Hepatocyte (in vitro differentiated cells): Measurements from ENCODE around the gene PPCDC. TPM values are rescaled to one million over a fixed set of nuclear protein-coding genes. Genes with fewer than 3 reads are reported as not detected.
A peak's percentile ranks its signal among the peaks of the same experiment; 100 is the strongest.

ENCODE experiments used
- DNase-seq: peaks from one replicate; pipeline ENCODE4 v3.0.0-alpha.2; 2016; ENCODE audit warnings: low spot score
- H2AFZ ChIP-seq: fragments of 200-600 bp; sonication (generic); 2 replicates; pipeline ENCODE4 v1.6.0; 2016; ENCODE audit warnings: antibody characterized with exemption, mild to moderate bottlenecking
- H3K27ac ChIP-seq: fragments of 200-600 bp; sonication (generic); 2 replicates; pipeline ENCODE4 v1.5.1; 2016; ENCODE audit warnings: mild to moderate bottlenecking
- H3K27me3 ChIP-seq: fragments of 200-600 bp; sonication (generic); 2 replicates; pipeline ENCODE4 v1.6.1; 2016
- H3K36me3 ChIP-seq: fragments of 200-600 bp; sonication (generic); replicated peaks from 2 replicates; pipeline ENCODE4 v1.5.1; 2016; ENCODE audit warnings: low read depth; ENCODE audit not compliant: insufficient read depth
- H3K4me1 ChIP-seq: fragments of 200-600 bp; sonication (generic); 2 replicates; pipeline ENCODE4 v1.5.1; 2016; ENCODE audit warnings: mild to moderate bottlenecking, moderate library complexity; ENCODE audit not compliant: insufficient read depth
- H3K4me2 ChIP-seq: fragments of 200-600 bp; sonication (generic); 2 replicates; pipeline ENCODE4 v1.6.0; 2016
- H3K4me3 ChIP-seq: fragments of 200-600 bp; sonication (generic); 2 replicates; pipeline ENCODE4 v1.5.1; 2016; ENCODE audit warnings: mild to moderate bottlenecking
- H3K79me2 ChIP-seq: fragments of 200-600 bp; sonication (generic); 2 replicates; pipeline ENCODE4 v1.6.0; 2017; ENCODE audit warnings: mild to moderate bottlenecking
- H3K9me2 ChIP-seq: fragments of 200-600 bp; sonication (generic); replicated peaks from 2 replicates; pipeline ENCODE4 v1.6.0; 2017; ENCODE audit warnings: mild to moderate bottlenecking; ENCODE audit not compliant: insufficient read depth
- H3K9me3 ChIP-seq: fragments of 200-600 bp; sonication (generic); 2 replicates; pipeline ENCODE4 v1.5.1; 2016; ENCODE audit warnings: low read depth, mild to moderate bottlenecking
- H4K20me1 ChIP-seq: fragments of 200-600 bp; sonication (generic); 2 replicates; pipeline ENCODE4 v1.6.0; 2016; ENCODE audit warnings: mild to moderate bottlenecking; ENCODE audit not compliant: insufficient read depth, poor library complexity, severe bottlenecking
- EZH2 ChIP-seq: fragments of 200-600 bp; sonication (generic); IDR thresholded peaks from 2 replicates; pipeline ENCODE4 v1.6.1; 2016; ENCODE audit warnings: antibody characterized with exemption, mild to moderate bottlenecking, borderline replicate concordance
- EZH2phosphoT487 ChIP-seq: fragments of 200-600 bp; sonication (generic); IDR thresholded peaks from one replicate; pipeline ENCODE4 v1.6.1; 2018; ENCODE audit warnings: antibody characterized with exemption, mild to moderate bottlenecking, low read depth, moderate library complexity; ENCODE audit not compliant: unreplicated experiment, severe bottlenecking
- WGBS: methylation state at CpG from one replicate; pipeline ENCODE4 v1.1.6; 2016; ENCODE audit warnings: low lambda C conversion rate; ENCODE audit errors: missing lambda C conversion rate; 5-methylcytosine and 5-hydroxymethylcytosine counted together
- polyA plus RNA-seq: library from polyadenylated mRNA; unstranded; fragments of >200 nt; fragmentation: Nextera tagmentation; extraction: Ambion mirVana; gene quantifications from 2 replicates; pipeline ENCODE4 v1.2.1, GENCODE V29; 2016
- total RNA-seq: library from RNA; depleted of rRNA; stranded (reverse); fragments of >200 nt; gene quantifications from 2 replicates; pipeline ENCODE4 v1.2.3, GENCODE V29; 2014
- TF ChIP-seq, protein P1 (sequence below): fragments of 200-600 bp; sonication (generic); IDR thresholded peaks from 2 replicates; pipeline ENCODE4 v1.5.1; 2016; ENCODE audit warnings: antibody characterized with exemption, mild to moderate bottlenecking; ENCODE audit not compliant: poor library complexity

The PPCDC gene
- total and polyA plus RNA-seq, 2 experiments from 2014 or later = 16.4 to 21.1 TPM

DNA sequence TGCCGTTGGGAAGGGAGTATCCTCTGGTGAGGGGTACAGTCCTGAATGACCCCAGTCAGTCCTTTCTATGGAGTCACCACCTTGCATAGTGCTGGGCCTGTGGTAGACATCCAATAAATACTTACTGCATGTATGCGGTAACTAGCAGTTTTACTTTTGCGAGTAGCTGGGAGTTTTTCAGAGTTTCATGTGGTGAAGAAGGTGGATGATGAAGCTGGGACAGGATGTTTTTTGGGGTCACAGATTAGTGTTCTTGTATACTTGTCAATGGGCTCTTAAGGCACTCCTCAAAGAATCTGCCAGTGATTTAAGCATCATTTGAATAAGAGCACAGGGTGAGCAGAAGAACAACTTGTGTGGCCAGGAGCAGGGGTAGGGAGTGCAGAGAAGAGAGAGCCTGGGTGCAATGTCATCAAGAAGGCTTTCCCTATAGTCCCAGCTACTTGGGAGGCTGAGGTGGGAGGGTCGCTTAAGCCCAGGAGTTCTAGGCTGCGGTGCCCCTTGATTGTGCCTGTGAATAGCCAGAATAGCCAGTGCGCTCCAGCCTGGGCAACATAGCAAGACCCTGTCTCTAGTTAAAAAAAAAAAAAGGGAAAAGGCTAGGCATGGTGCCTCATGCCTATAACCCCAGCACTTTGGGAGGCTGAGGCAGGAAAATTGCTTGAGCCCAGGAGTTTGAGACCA is 22.1 kb downstream of the PPCDC start:
- no peaks in the 10 kb centered on the region for H3K27me3 ChIP-seq
- WGBS = 96% methylated on average over 6 of the region's 6 CpGs
- H3K4me2 ChIP-seq = no peak overlapping the region
- no peaks in the 10 kb centered on the region for H3K36me3 ChIP-seq
- TF ChIP-seq EZH2 = no peak
- TF ChIP-seq EZH2phosphoT487 = no peak
- TF ChIP-seq, protein P1, sequence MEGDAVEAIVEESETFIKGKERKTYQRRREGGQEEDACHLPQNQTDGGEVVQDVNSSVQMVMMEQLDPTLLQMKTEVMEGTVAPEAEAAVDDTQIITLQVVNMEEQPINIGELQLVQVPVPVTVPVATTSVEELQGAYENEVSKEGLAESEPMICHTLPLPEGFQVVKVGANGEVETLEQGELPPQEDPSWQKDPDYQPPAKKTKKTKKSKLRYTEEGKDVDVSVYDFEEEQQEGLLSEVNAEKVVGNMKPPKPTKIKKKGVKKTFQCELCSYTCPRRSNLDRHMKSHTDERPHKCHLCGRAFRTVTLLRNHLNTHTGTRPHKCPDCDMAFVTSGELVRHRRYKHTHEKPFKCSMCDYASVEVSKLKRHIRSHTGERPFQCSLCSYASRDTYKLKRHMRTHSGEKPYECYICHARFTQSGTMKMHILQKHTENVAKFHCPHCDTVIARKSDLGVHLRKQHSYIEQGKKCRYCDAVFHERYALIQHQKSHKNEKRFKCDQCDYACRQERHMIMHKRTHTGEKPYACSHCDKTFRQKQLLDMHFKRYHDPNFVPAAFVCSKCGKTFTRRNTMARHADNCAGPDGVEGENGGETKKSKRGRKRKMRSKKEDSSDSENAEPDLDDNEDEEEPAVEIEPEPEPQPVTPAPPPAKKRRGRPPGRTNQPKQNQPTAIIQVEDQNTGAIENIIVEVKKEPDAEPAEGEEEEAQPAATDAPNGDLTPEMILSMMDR = no peak
- no peaks in the 10 kb centered on the region for H3K9me3 ChIP-seq
- DNase-seq = no peak
- no peaks in the 10 kb centered on the region for H4K20me1 ChIP-seq
- H2AFZ ChIP-seq = no peak overlapping the region
- no peaks in the 10 kb centered on the region for H3K9me2 ChIP-seq
- H3K79me2 ChIP-seq = peaks cover 20% of the 10 kb centered on the region
- H3K27ac ChIP-seq = peak overlapping the region; percentile 35
- no peak overlapping the region for H3K4me3 ChIP-seq
- peaks cover 48% of the 10 kb centered on the region for H3K4me1 ChIP-seq

DNA sequence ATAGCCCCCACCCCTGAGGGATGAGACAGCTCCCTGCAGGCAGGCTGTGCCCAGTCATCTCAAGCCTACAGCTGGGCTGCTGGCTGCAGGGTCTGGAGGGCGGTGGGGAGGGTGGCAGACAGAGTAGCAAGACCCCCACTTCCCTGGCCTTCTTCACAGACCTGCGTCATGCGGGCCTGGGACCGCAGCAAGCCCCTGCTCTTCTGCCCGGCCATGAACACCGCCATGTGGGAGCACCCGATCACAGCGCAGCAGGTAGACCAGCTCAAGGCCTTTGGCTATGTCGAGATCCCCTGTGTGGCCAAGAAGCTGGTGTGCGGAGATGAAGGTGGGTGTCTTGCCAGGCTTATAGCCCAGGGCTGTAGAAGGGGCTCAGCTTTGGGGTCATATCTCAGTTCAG is 25.0 kb downstream of the PPCDC start:
- H3K4me3 ChIP-seq = no peak overlapping the region
- H3K79me2 ChIP-seq = peaks cover 7% of the 10 kb centered on the region
- H3K4me1 ChIP-seq = peaks cover 37% of the 10 kb centered on the region
- no peak for TF ChIP-seq EZH2phosphoT487
- TF ChIP-seq, protein P1 = no peak
- TF ChIP-seq EZH2 = no peak
- H3K27me3 ChIP-seq = no peaks in the 10 kb centered on the region
- DNase-seq = no peak
- WGBS = 97% methylated on average over 10 of the region's 10 CpGs
- no peaks in the 10 kb centered on the region for H3K9me3 ChIP-seq
- H3K27ac ChIP-seq = no peak overlapping the region
- no peak overlapping the region for H2AFZ ChIP-seq
- H4K20me1 ChIP-seq = no peaks in the 10 kb centered on the region
- no peaks in the 10 kb centered on the region for H3K36me3 ChIP-seq
- H3K4me2 ChIP-seq = no peak overlapping the region
- no peaks in the 10 kb centered on the region for H3K9me2 ChIP-seq

DNA sequence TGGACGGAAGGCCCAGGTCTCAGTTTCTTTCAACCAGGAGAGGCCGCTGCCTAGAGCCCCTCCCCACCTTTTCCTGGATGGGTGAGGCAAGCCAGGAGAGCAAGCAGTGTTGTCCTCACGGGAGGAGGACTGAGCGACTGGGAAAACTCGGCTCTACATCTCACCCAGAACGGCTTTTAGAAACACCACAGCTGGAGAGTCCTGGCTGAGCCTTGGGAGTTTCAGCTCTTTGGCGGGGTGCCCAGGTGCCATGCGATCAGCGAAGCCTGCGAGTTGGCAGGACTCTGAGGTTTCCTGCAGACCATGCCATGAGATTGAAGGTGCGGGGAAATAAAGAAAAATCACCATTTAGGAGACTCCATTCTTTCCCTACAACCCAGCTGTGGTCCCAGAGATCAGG is 26.0 kb downstream of the PPCDC start:
- Histone ChIP-seq H3K79me2 (peaks cover 7% of the 10 kb centered on the region), H3K4me2 (no peak overlapping the region), H3K9me2 (no peaks in the 10 kb centered on the region), H3K27me3 (no peaks in the 10 kb centered on the region), H3K4me3 (no peak overlapping the region), H3K4me1 (peaks cover 38% of the 10 kb centered on the region), H3K27ac (no peak overlapping the region), H3K36me3 (no peaks in the 10 kb centered on the region), H3K9me3 (no peaks in the 10 kb centered on the region), H2AFZ (no peak overlapping the region), H4K20me1 (no peaks in the 10 kb centered on the region)
- TF ChIP-seq EZH2 = no peak
- TF ChIP-seq, protein P1 = no peak
- TF ChIP-seq EZH2phosphoT487 = no peak
- WGBS = 76% methylated on average over 11 of the region's 11 CpGs
- peak; percentile 58 for DNase-seq
